ENCODE measurements around the gene C20orf173.
A peak's percentile ranks its signal among the peaks of the same experiment; 100 is the strongest.
"Not testable (repeated sequence)": the region's sequence is repeated elsewhere in the genome, so short reads cannot be mapped to it uniquely, and the experiment has no call there.

Gene C20orf173

GRCh38 chr20:35529552-35529951, at the start of gene C20orf173:
Gene C20orf173, minus strand, starts transcription at chr20:35529652. Its CDS starts 279 bp downstream, at chr20:35529373.
- DNase-seq = no peak

GRCh38 chr20:35579196-35579595, 49.7 kb upstream of the C20orf173 start:
- DNase-seq = no peak

GRCh38 chr20:35578469-35578868, 49.0 kb upstream of the C20orf173 start:
- DNase-seq = no peak

- DNase-seq = no peak
Measured at GRCh38 chr20:35576816-35577215, 47.4 kb upstream of the C20orf173 start.

GRCh38 chr20:35575958-35576357, 46.5 kb upstream of the C20orf173 start:
- DNase-seq = no peak

GRCh38 chr20:35572838-35573237, 43.4 kb upstream of the C20orf173 start:
- DNase-seq = no peak

- no peak for DNase-seq
Measured at GRCh38 chr20:35571555-35571954, 42.1 kb upstream of the C20orf173 start.

GRCh38 chr20:35568645-35569044, 39.2 kb upstream of the C20orf173 start:
- peak; percentile 49 for DNase-seq

GRCh38 chr20:35564905-35565304, 35.5 kb upstream of the C20orf173 start:
- DNase-seq = no peak

GRCh38 chr20:35563834-35564233, 34.4 kb upstream of the C20orf173 start:
- DNase-seq = no peak

GRCh38 chr20:35562541-35563110, 33.2 kb upstream of the C20orf173 start:
- no peak for DNase-seq

GRCh38 chr20:35561671-35562070, 32.2 kb upstream of the C20orf173 start:
- no peak for DNase-seq

GRCh38 chr20:35561268-35561667, 31.8 kb upstream of the C20orf173 start:
- DNase-seq = peak; percentile 54

- no peak for DNase-seq
Measured at GRCh38 chr20:35560541-35560940, 31.1 kb upstream of the C20orf173 start.

GRCh38 chr20:35560105-35560511, 30.7 kb upstream of the C20orf173 start:
- no peak for DNase-seq

- no peak for DNase-seq
Measured at GRCh38 chr20:35559042-35559693, 29.7 kb upstream of the C20orf173 start.

GRCh38 chr20:35558451-35558850, 29.0 kb upstream of the C20orf173 start:
- no peak for DNase-seq

GRCh38 chr20:35556871-35557270, 27.4 kb upstream of the C20orf173 start:
- no peak for DNase-seq

- DNase-seq = no peak
Measured at GRCh38 chr20:35555951-35556645, 26.6 kb upstream of the C20orf173 start.

- DNase-seq = not testable (repeated sequence)
Measured at GRCh38 chr20:35555461-35555860, 26.0 kb upstream of the C20orf173 start.

- no peak for DNase-seq
Measured at GRCh38 chr20:35552914-35553313, 23.5 kb upstream of the C20orf173 start.

GRCh38 chr20:35551503-35551902, 22.1 kb upstream of the C20orf173 start:
- DNase-seq = no peak

- DNase-seq = no peak
Measured at GRCh38 chr20:35547329-35547728, 17.9 kb upstream of the C20orf173 start.

GRCh38 chr20:35546127-35546526, 16.7 kb upstream of the C20orf173 start:
- DNase-seq = no peak
